Measurements from ENCODE around the gene SPEG.

- TF ChIP-seq CTCF (conservative IDR thresholded peaks at IDR 0.05; ENCODE audit: low read depth, low read length) (no peak), EZH2 (IDR thresholded peaks at IDR 0.05; ENCODE audit: low read length, unreplicated experiment) (no peak), EZH2phosphoT487 (IDR thresholded peaks at IDR 0.05; ENCODE audit: borderline replicate concordance, low read length) (no peak)
Measured at GRCh38 chr2:219401606-219402005, 33.0 kb upstream of the SPEG start.

Data from PC-3 (cell line).